Fibroblast of lung (primary cell): ENCODE measurements around the gene AS3MT. TPM values are rescaled to one million over a fixed set of nuclear protein-coding genes. Genes with fewer than 3 reads are reported as not detected.

ENCODE experiments used
- DNase-seq, 2 donors: peaks; one replicate each; pipeline versions ENCODE4 v3.0.0 to v3.0.0-alpha.2; 2010; ENCODE audit warnings: low read depth in 2 of 2
- H2AFZ ChIP-seq: 2 replicates; pipeline ENCODE4 v1.5.1; 2012; ENCODE audit warnings: low read length, control low read depth, inconsistent platforms
- H3K27ac ChIP-seq: 2 replicates; pipeline ENCODE4 v1.5.1; 2011; ENCODE audit warnings: low read length, control low read depth; ENCODE audit not compliant: insufficient read depth
- H3K27me3 ChIP-seq: 2 replicates; pipeline ENCODE4 v1.5.1; 2011; ENCODE audit warnings: mild to moderate bottlenecking, low read length; ENCODE audit not compliant: control insufficient read depth, insufficient read depth
- H3K36me3 ChIP-seq: 2 replicates; pipeline ENCODE4 v1.5.1; 2011; ENCODE audit warnings: low read length; ENCODE audit not compliant: control insufficient read depth, insufficient read depth
- H3K4me1 ChIP-seq: 2 replicates; pipeline ENCODE4 v1.5.1; 2011; ENCODE audit warnings: low read length; ENCODE audit not compliant: control insufficient read depth, insufficient read depth; ENCODE audit errors: extremely low read depth
- H3K4me2 ChIP-seq: 2 replicates; pipeline ENCODE4 v1.5.1; 2011; ENCODE audit warnings: low read length, control low read depth; ENCODE audit not compliant: insufficient read depth; ENCODE audit errors: extremely low read depth
- H3K4me3 ChIP-seq, 4 experiments: fragments of 200-600 bp in 1 of 4; sonication (generic) in 1 of 4; replicated peaks in 1 of 4; 2 replicates each; pipeline ENCODE4 v1.5.1; 2011 to 2016; ENCODE audit warnings: low read length in 4 of 4, low read depth in 3 of 4, mild to moderate bottlenecking in 3 of 4, control low read depth in 2 of 4, inconsistent platforms in 1 of 4, mixed read lengths in 1 of 4; ENCODE audit not compliant: insufficient read depth in 1 of 4; ENCODE audit errors: control extremely low read depth in 1 of 4
- H3K79me2 ChIP-seq: 2 replicates; pipeline ENCODE4 v1.5.1; 2012; ENCODE audit warnings: mild to moderate bottlenecking, low read length, inconsistent platforms; ENCODE audit not compliant: control insufficient read depth, insufficient read depth
- H3K9ac ChIP-seq: 2 replicates; pipeline ENCODE4 v1.5.1; 2011; ENCODE audit warnings: mild to moderate bottlenecking, low read length, control low read depth; ENCODE audit not compliant: insufficient read depth
- H3K9me3 ChIP-seq: 2 replicates; pipeline ENCODE4 v1.5.1; 2012; ENCODE audit warnings: low read depth, low read length; ENCODE audit not compliant: control insufficient read depth, insufficient read depth
- H4K20me1 ChIP-seq: 2 replicates; pipeline ENCODE4 v1.5.1; 2011; ENCODE audit warnings: low read length; ENCODE audit not compliant: control insufficient read depth, insufficient read depth; ENCODE audit errors: extremely low read depth
- CTCF ChIP-seq, 2 donors: IDR thresholded peaks in 1 of 2; conservative IDR thresholded peaks in 1 of 2; 1 replicate in 1 of 2; 2 replicates in 1 of 2; pipeline ENCODE4 v1.5.1; 2011 to 2012; ENCODE audit warnings: low read length in 2 of 2, control low read depth in 1 of 2, inconsistent platforms in 1 of 2, low read depth in 1 of 2, mild to moderate bottlenecking in 1 of 2
- EZH2 ChIP-seq: IDR thresholded peaks from 2 replicates; pipeline ENCODE4 v1.5.1; 2012; ENCODE audit warnings: low read length, control low read depth, mild to moderate bottlenecking; ENCODE audit errors: missing control alignments
- polyA plus RNA-seq, 2 donors: library from polyadenylated mRNA; depleted of rRNA in 1 of 2; stranded (reverse) in 1 of 2; unstranded in 1 of 2; fragments of >200 nt; gene quantifications; 2 replicates each; pipeline ENCODE4 v1.2.1, GENCODE V29; 2011 to 2012; ENCODE audit warnings: missing spikeins in 1 of 2
- total RNA-seq: library from RNA; depleted of rRNA; stranded (reverse); fragments of >200 nt; gene quantifications from 2 replicates; pipeline ENCODE4 v1.2.1, GENCODE V29; 2014

Gene AS3MT
- total and polyA plus RNA-seq, 2 donors (not counting 1 experiment from before 2014, with no cell fraction given), result 8.1 to 11.4 TPM

GRCh38 chr10:102888048-102888447 is 18.8 kb downstream of the AS3MT start:
- Histone ChIP-seq H3K4me2 (no peak overlapping the region), H2AFZ (no peak overlapping the region), H3K9ac (no peak overlapping the region), H3K36me3 (no peaks in the 10 kb centered on the region), H3K4me3 (no peak overlapping the region), H4K20me1 (no peaks in the 10 kb centered on the region), H3K27ac (no peak overlapping the region), H3K79me2 (no peaks in the 10 kb centered on the region), H3K9me3 (no peaks in the 10 kb centered on the region), H3K4me1 (no peaks in the 10 kb centered on the region), H3K27me3 (no peaks in the 10 kb centered on the region)
- TF ChIP-seq CTCF (conservative IDR thresholded peaks at IDR 0.05 in 1 of 2, IDR thresholded peaks at IDR 0.05 in 1 of 2; ENCODE audit: low read depth in 1 of 2, low read length in 2 of 2), result no peak
- TF ChIP-seq EZH2, result no peak
- no peak for DNase-seq

GRCh38 chr10:102894466-102895213 is 25.4 kb downstream of the AS3MT start:
- H3K36me3 ChIP-seq, result no peaks in the 10 kb centered on the region
- H3K79me2 ChIP-seq, result no peaks in the 10 kb centered on the region
- no peak overlapping the region for H3K4me2 ChIP-seq
- DNase-seq, result no peak
- no peaks in the 10 kb centered on the region for H4K20me1 ChIP-seq
- H3K9me3 ChIP-seq, result no peaks in the 10 kb centered on the region
- H3K27me3 ChIP-seq, result no peaks in the 10 kb centered on the region
- no peak for TF ChIP-seq EZH2
- no peak for TF ChIP-seq CTCF (conservative IDR thresholded peaks at IDR 0.05 in 1 of 2, IDR thresholded peaks at IDR 0.05 in 1 of 2; ENCODE audit: low read depth in 1 of 2, low read length in 2 of 2)
- H3K27ac ChIP-seq, result no peak overlapping the region
- H3K4me3 ChIP-seq, result no peak overlapping the region
- H2AFZ ChIP-seq, result no peak overlapping the region
- no peak overlapping the region for H3K9ac ChIP-seq
- H3K4me1 ChIP-seq, result no peaks in the 10 kb centered on the region

GRCh38 chr10:102900006-102900405 is 30.7 kb downstream of the AS3MT start:
- no peaks in the 10 kb centered on the region for H3K79me2 ChIP-seq
- no peaks in the 10 kb centered on the region for H3K4me1 ChIP-seq
- DNase-seq, result no peak
- TF ChIP-seq EZH2, result no peak
- TF ChIP-seq CTCF (conservative IDR thresholded peaks at IDR 0.05 in 1 of 2, IDR thresholded peaks at IDR 0.05 in 1 of 2; ENCODE audit: low read depth in 1 of 2, low read length in 2 of 2), result no peak
- H2AFZ ChIP-seq, result no peak overlapping the region
- no peak overlapping the region for H3K4me2 ChIP-seq
- no peak overlapping the region for H3K4me3 ChIP-seq
- no peak overlapping the region for H3K9ac ChIP-seq
- no peaks in the 10 kb centered on the region for H3K27me3 ChIP-seq
- H4K20me1 ChIP-seq, result no peaks in the 10 kb centered on the region
- H3K27ac ChIP-seq, result no peak overlapping the region
- H3K9me3 ChIP-seq, result no peaks in the 10 kb centered on the region
- H3K36me3 ChIP-seq, result no peaks in the 10 kb centered on the region
